A673 (cell line): ENCODE results near the gene CCDC12. TPM values are rescaled to one million over a fixed set of nuclear protein-coding genes. Genes with fewer than 3 reads are reported as not detected.

Experiments used
- BruUV-seq: library from RNA; stranded (reverse); fragments of 400-500 nt; replicated peaks from 2 replicates; lab custom pipeline; 2021; lab: Mats Ljungman, UMichigan
- CTCF ChIA-PET: fragments of 300-600 bp; sonication (Branson Sonifier 250); formaldehyde crosslinking; loops from one replicate; lab custom pipeline; 2022; ENCODE audit warnings: antibody characterized with exemption; lab: Charles Lee
- POLR2A ChIA-PET: fragments of 300-600 bp; sonication (Branson Sonifier 250); formaldehyde crosslinking; loops from one replicate; lab custom pipeline; 2022; ENCODE audit warnings: antibody characterized with exemption; ENCODE audit not compliant: low non-redundant PET; lab: Charles Lee
- DNase-seq: peaks from one replicate; pipeline ENCODE4 v3.0.0-alpha.2; 2015; ENCODE audit warnings: low spot score
- H3K27ac ChIP-seq: fragments of 200-600 bp; sonication (generic); 2 replicates; pipeline ENCODE4 v1.5.1; 2016; ENCODE audit warnings: mixed run types, low read depth, mild to moderate bottlenecking, mixed read lengths, antibody characterized with exemption, low read length; ENCODE audit not compliant: poor library complexity, severe bottlenecking
- H3K27me3 ChIP-seq: fragments of 200-600 bp; sonication (generic); replicated peaks from 2 replicates; pipeline ENCODE4 v1.6.1; 2017; ENCODE audit warnings: mixed run types, low read depth, mild to moderate bottlenecking, mixed read lengths, antibody characterized with exemption, low read length; ENCODE audit not compliant: insufficient read depth, poor library complexity
- H3K36me3 ChIP-seq: fragments of 200-600 bp; sonication (generic); 2 replicates; pipeline ENCODE4 v1.6.1; 2016; ENCODE audit warnings: mixed run types, mild to moderate bottlenecking, mixed read lengths, antibody characterized with exemption, low read length; ENCODE audit not compliant: insufficient read depth, poor library complexity, severe bottlenecking
- H3K4me1 ChIP-seq: fragments of 200-600 bp; sonication (generic); 2 replicates; pipeline ENCODE4 v1.6.1; 2017; ENCODE audit warnings: mixed run types, mild to moderate bottlenecking, mixed read lengths, antibody characterized with exemption, low read length; ENCODE audit not compliant: insufficient read depth, poor library complexity, severe bottlenecking
- H3K4me3 ChIP-seq: fragments of 200-600 bp; sonication (generic); 2 replicates; pipeline ENCODE4 v1.5.1; 2016; ENCODE audit warnings: low read depth, mixed run types, mild to moderate bottlenecking, mixed read lengths, low read length; ENCODE audit not compliant: poor library complexity, severe bottlenecking
- H3K9me3 ChIP-seq: fragments of 200-600 bp; sonication (generic); 2 replicates; pipeline ENCODE4 v1.6.1; 2016; ENCODE audit warnings: mixed run types, low read depth, mild to moderate bottlenecking, mixed read lengths, antibody characterized with exemption, low read length; ENCODE audit not compliant: poor library complexity, severe bottlenecking
- EZH2 ChIP-seq: fragments of 200-600 bp; sonication (generic); IDR thresholded peaks from 2 replicates; pipeline ENCODE4 v1.6.1; 2017; ENCODE audit warnings: borderline replicate concordance, low read depth, mild to moderate bottlenecking, mixed read lengths, antibody characterized with exemption, low read length; ENCODE audit not compliant: poor library complexity, severe bottlenecking
- intact Hi-C: fragments of 100-400 bp; cut with micrococcal nuclease; formaldehyde crosslinking; loops from one replicate; pipeline ENCODE4 v1.10.0; 2022; ENCODE audit not compliant: unreplicated experiment
- total RNA-seq: library from RNA; stranded (reverse); gene quantifications from 2 replicates; pipeline ENCODE4 v1.2.3, GENCODE V29; 2021
- TF ChIP-seq, protein P1 (sequence below): fragments of 300-800, 200-600 bp; sonication (generic); conservative IDR thresholded peaks from 2 replicates; pipeline ENCODE4 v1.5.1; 2017; ENCODE audit warnings: low read depth, mild to moderate bottlenecking, antibody characterized with exemption, low read length, moderate library complexity, mixed read lengths

CCDC12 gene
- total RNA-seq, 1 experiment from 2014 or later, result 28.2 TPM

DNA sequence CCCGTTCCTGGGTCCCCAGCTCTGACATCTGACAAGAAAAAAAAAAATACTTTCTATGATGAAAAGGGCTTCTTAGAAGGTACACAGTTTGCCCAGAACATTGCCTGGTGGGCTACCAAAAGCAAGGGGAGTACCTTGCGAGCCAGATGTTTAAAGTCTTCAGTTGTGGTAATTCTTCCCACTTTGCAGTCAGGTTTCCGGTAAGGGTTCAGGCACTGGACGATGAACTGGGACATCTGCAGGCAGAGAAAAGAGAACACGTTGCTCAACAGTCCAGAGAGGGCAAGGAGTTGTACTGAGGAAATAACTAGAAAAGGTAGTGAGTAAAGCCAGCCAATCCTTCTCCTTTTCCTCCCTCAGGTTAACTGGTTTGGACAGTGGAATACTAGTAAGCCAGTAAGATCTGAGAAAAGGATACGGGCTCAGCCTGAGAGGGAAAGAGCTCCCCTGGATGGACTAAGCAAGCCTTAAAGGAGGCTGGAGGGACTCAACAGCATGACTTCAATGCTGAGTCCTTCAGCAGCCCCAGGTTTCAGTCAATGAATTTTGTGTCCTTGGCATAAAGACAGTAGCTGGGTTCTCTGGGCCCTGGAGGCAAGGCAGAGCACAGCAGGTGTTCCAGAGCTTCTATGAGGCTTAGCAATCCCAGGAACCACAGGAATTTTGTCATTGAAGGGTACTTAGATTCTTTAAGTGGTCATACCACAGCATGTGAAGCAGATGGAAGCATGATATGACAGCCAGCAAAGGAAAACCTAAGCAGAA is 41.1 kb upstream of the CCDC12 start:
- H3K27me3 ChIP-seq, result no peaks in the 10 kb centered on the region
- no TSS peak for BruUV-seq
- ChIA-PET POLR2A (no interaction called here), CTCF (no interaction called here)
- H3K4me1 ChIP-seq, result peaks cover 15% of the 10 kb centered on the region
- TF ChIP-seq, protein P1, sequence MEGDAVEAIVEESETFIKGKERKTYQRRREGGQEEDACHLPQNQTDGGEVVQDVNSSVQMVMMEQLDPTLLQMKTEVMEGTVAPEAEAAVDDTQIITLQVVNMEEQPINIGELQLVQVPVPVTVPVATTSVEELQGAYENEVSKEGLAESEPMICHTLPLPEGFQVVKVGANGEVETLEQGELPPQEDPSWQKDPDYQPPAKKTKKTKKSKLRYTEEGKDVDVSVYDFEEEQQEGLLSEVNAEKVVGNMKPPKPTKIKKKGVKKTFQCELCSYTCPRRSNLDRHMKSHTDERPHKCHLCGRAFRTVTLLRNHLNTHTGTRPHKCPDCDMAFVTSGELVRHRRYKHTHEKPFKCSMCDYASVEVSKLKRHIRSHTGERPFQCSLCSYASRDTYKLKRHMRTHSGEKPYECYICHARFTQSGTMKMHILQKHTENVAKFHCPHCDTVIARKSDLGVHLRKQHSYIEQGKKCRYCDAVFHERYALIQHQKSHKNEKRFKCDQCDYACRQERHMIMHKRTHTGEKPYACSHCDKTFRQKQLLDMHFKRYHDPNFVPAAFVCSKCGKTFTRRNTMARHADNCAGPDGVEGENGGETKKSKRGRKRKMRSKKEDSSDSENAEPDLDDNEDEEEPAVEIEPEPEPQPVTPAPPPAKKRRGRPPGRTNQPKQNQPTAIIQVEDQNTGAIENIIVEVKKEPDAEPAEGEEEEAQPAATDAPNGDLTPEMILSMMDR, result no peak
- TF ChIP-seq EZH2, result no peak
- DNase-seq, result peak; percentile 73
- intact Hi-C loops, result no loop called here
- no peak overlapping the region for H3K4me3 ChIP-seq
- no peak overlapping the region for H3K27ac ChIP-seq
- no peaks in the 10 kb centered on the region for H3K9me3 ChIP-seq
- no peaks in the 10 kb centered on the region for H3K36me3 ChIP-seq

DNA sequence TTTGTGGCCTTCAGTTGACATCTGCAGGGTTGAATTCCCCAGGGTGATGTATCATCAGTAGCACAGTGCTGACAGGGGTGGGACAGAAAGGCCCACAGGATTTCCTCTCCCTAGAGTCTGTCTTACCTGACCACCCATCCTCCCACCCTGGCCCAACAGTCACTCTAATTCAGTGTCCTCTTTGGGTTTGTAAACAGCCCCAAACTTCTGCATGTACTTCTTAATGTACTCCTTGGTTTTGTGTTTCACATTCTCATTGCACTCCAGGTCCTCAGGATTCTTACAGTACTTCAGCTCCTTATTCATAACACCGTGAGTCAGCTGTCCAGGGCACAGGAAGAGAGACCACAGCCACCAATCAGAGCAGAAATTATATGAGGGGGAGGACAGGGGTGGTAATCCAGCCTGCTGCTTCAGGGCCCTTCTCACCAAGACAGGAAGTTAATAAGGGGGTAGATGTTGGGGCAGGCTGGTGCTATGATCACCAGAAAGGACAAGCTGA is 40.4 kb upstream of the CCDC12 start:
- ChIA-PET CTCF (no interaction called here), POLR2A (no interaction called here)
- Histone ChIP-seq H3K27me3 (no peaks in the 10 kb centered on the region), H3K4me3 (no peak overlapping the region), H3K36me3 (no peaks in the 10 kb centered on the region), H3K9me3 (no peaks in the 10 kb centered on the region), H3K4me1 (peaks cover 15% of the 10 kb centered on the region), H3K27ac (no peak overlapping the region)
- TF ChIP-seq, protein P1, result no peak
- no peak for TF ChIP-seq EZH2
- intact Hi-C loops, result no loop called here
- DNase-seq, result peak; percentile 25
- BruUV-seq, result no TSS peak

DNA sequence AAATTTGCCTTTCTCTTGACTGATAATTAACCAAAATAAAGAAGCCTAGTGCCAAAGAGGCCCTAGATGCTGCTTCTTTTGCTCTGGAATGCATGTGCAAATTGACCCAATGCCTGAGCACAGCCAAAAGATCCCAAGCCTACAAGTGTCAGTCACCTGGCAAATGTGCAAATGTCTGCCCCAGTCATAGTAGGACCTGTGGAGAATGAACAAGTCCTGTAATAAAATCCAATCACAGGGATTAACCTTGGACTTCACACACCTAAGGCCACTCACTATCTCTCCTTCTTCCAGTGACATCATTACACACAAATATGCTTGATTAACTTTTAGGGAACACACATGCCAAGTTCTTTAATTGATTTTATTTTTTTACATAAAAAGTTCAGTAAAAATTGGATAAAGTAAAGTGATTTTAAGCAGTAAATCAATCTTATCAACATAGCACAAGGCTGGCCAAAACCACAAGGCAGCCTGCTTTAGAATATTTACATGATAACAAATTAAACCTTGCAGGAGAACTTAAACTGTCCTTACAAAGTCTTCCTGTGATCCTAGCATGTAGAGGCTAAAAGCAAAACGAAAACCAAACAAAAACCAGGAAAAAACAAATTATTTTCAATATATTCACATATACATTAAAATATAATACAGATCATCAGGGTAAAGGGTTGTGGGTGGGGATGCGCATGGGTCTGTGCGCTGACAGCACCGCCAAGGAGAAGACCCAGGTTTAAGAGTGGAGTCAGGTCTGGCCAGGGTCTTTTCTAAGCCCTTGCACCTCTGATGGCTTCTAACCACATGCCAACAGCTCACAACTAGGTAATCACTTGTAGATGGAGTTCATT is 39.8 kb upstream of the CCDC12 start:
- no peak for DNase-seq
- peaks cover 15% of the 10 kb centered on the region for H3K4me1 ChIP-seq
- POLR2A ChIA-PET, result interaction anchor here (0.5 kb wide), 1 partner anchor 39 kb away, joined by 11 read pairs; no protein-coding TSS in a partner anchor
- no peaks in the 10 kb centered on the region for H3K9me3 ChIP-seq
- no peaks in the 10 kb centered on the region for H3K27me3 ChIP-seq
- no peak overlapping the region for H3K27ac ChIP-seq
- BruUV-seq, result TSS peak; percentile 77
- CTCF ChIA-PET, result no interaction called here
- TF ChIP-seq EZH2, result no peak
- TF ChIP-seq, protein P1, result no peak
- no peak overlapping the region for H3K4me3 ChIP-seq
- intact Hi-C loops, result no loop called here
- no peaks in the 10 kb centered on the region for H3K36me3 ChIP-seq
